HG03060 (cell line): ENCODE measurements around the gene COQ8A.

Experiments
- ATAC-seq: cut with Tn5 transposase; IDR thresholded peaks from one replicate; pipeline ENCODE4 v1.9.1; 2021; ENCODE audit warnings: low read depth, moderate number of reproducible peaks; ENCODE audit not compliant: unreplicated experiment

COQ8A gene

GRCh38 chr1:226971765-226972164 is 31.7 kb downstream of the COQ8A start:
- ATAC-seq, result no peak

- no peak for ATAC-seq
These were observed 32.8 kb downstream of the COQ8A start for GRCh38 chr1:226972931-226973330.

- ATAC-seq, result no peak
These were observed 33.3 kb downstream of the COQ8A start for GRCh38 chr1:226973371-226973897.

GRCh38 chr1:226973898-226974543 is 33.9 kb downstream of the COQ8A start:
- no peak for ATAC-seq

- ATAC-seq, result no peak
These were observed 34.6 kb downstream of the COQ8A start for GRCh38 chr1:226974544-226975258.

GRCh38 chr1:226975259-226976250 is 35.5 kb downstream of the COQ8A start:
- ATAC-seq, result no peak

GRCh38 chr1:226976276-226976977 is 36.3 kb downstream of the COQ8A start:
- no peak for ATAC-seq

GRCh38 chr1:226976978-226977642 is 37.0 kb downstream of the COQ8A start:
- no peak for ATAC-seq

GRCh38 chr1:226977643-226978431 is 37.7 kb downstream of the COQ8A start:
- no peak for ATAC-seq

GRCh38 chr1:226978432-226979114 is 38.5 kb downstream of the COQ8A start:
- ATAC-seq, result no peak

- no peak for ATAC-seq
These were observed 39.0 kb downstream of the COQ8A start for GRCh38 chr1:226979115-226979516.

GRCh38 chr1:226979517-226980121 is 39.5 kb downstream of the COQ8A start:
- ATAC-seq, result no peak

- ATAC-seq, result no peak
These were observed 40.0 kb downstream of the COQ8A start for GRCh38 chr1:226980122-226980560.

- no peak for ATAC-seq
These were observed 40.7 kb downstream of the COQ8A start for GRCh38 chr1:226980565-226981385.

GRCh38 chr1:226981386-226981817 is 41.3 kb downstream of the COQ8A start:
- ATAC-seq, result no peak

- no peak for ATAC-seq
These were observed 41.7 kb downstream of the COQ8A start for GRCh38 chr1:226981838-226982237.
